Kidney epithelial cell (primary cell): ENCODE measurements around the gene ADAMTS2. TPM values are rescaled to one million over a fixed set of nuclear protein-coding genes. Genes with fewer than 3 reads are reported as not detected.

ENCODE experiments used
- DNase-seq: peaks from one replicate; pipeline ENCODE4 v3.0.0-alpha.2; 2010; ENCODE audit warnings: low read depth
- H3K27me3 ChIP-seq: 2 replicates; pipeline ENCODE4 v1.6.0; 2011; ENCODE audit warnings: low read length; ENCODE audit not compliant: control insufficient read depth, insufficient read depth
- H3K36me3 ChIP-seq: 2 replicates; pipeline ENCODE4 v1.5.1; 2011; ENCODE audit warnings: low read length; ENCODE audit not compliant: control insufficient read depth, insufficient read depth
- H3K4me3 ChIP-seq: 2 replicates; pipeline ENCODE4 v1.5.1; 2011; ENCODE audit warnings: low read depth, mild to moderate bottlenecking, control low read depth, low read length
- total RNA-seq: library from RNA; depleted of rRNA; stranded (reverse); fragments of >200 nt; gene quantifications from 2 replicates; pipeline ENCODE4 v1.2.3, GENCODE V29; 2015
- TF ChIP-seq, protein P1 (sequence below): IDR thresholded peaks from 2 replicates; pipeline ENCODE4 v1.5.1; 2011; ENCODE audit warnings: mild to moderate bottlenecking, moderate library complexity, low read length, control low read depth, inconsistent platforms; ENCODE audit not compliant: insufficient read depth, poor library complexity, severe bottlenecking

Gene ADAMTS2
- total RNA-seq, 1 donor from 2014 or later = 1.8 TPM

DNA sequence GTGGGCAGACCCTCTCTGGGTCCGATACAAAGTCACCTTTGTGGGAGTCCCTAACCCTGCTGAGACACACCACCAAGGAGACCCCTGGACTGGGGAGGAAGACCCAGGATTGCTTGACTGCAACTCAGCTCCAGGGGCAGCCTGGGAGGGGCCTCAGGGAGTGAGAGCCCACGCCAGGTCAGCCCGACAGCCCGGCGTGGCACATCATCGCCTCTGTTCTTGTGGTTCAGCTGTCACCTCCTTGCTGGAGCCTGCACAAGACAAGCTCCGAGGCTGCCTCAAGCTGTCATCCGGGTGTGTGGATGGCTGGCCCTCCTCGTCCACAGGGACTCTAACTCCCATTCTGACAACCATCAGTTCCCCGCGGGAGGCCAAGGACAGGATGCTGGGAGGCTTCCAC, 151.5 kb downstream of the ADAMTS2 start:
- H3K27me3 ChIP-seq = peaks cover 2% of the 10 kb centered on the region
- H3K4me3 ChIP-seq = no peak overlapping the region
- TF ChIP-seq, protein P1, sequence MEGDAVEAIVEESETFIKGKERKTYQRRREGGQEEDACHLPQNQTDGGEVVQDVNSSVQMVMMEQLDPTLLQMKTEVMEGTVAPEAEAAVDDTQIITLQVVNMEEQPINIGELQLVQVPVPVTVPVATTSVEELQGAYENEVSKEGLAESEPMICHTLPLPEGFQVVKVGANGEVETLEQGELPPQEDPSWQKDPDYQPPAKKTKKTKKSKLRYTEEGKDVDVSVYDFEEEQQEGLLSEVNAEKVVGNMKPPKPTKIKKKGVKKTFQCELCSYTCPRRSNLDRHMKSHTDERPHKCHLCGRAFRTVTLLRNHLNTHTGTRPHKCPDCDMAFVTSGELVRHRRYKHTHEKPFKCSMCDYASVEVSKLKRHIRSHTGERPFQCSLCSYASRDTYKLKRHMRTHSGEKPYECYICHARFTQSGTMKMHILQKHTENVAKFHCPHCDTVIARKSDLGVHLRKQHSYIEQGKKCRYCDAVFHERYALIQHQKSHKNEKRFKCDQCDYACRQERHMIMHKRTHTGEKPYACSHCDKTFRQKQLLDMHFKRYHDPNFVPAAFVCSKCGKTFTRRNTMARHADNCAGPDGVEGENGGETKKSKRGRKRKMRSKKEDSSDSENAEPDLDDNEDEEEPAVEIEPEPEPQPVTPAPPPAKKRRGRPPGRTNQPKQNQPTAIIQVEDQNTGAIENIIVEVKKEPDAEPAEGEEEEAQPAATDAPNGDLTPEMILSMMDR = no peak
- no peak for DNase-seq
- H3K36me3 ChIP-seq = no peaks in the 10 kb centered on the region

DNA sequence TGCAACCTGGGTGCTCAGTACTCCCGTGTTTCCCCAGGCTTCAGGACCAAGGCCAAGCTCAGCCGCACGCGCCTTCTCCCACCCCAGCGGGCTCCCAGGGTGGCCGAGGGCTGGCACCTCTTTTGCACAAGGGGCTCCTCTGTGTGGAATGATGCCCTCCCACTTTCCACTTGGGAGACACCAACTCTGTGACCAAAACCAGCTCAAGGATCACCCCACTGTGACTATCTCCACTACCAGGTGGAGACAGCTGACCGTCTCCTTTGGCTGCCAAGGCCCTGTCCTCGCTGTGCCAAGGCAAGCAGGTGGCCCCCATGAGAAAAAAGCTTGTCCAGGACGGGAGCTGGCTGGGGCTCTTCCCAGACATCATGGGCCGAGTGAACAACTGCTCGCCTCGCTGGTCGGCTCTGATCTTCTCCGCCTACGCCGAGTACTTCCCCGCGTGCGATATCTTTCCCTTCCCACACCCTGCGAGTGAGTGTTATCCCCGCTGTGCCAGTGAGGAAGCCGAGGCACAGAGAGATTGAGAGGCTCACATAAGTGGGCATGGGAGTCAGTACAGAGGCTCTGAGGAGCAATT, 152.3 kb downstream of the ADAMTS2 start:
- Histone ChIP-seq H3K4me3 (no peak overlapping the region), H3K36me3 (no peaks in the 10 kb centered on the region), H3K27me3 (peaks cover 2% of the 10 kb centered on the region)
- TF ChIP-seq, protein P1 = no peak
- no peak for DNase-seq

DNA sequence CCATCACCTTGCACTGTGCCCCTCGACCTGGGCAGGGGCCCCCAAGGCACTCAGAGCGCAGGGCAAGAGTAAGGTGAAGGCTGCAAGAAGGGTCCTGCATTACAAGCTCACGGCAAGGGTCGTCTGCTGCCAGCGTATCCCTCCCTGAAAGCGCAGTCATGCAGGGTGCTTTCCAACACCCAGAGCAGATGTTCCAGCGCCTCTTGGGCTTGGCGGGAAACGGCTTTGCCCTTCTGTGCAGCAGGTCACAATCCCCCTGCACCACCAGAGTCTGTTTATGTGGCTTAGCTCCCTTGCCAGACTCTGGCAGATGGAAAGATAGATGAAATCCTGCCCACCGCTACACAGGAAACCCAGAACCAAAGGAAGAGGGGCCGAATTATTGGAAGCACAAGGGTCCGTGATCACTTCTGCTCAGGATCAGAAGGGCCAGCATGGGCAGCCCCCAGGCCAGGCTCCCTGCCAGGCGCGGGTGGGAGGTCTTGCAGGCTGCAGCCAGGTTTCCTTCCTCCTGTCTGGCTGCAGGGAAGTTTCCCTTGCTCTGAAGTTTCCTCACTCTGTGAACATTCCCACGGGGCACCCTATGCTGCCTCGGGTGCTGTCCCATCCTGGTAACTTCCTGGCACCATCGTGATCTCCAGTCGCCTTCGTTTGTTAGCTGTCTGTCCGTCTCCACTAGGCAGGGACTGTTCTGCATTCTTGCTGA, 152.9 kb downstream of the ADAMTS2 start:
- no peaks in the 10 kb centered on the region for H3K36me3 ChIP-seq
- TF ChIP-seq, protein P1 = no peak
- peaks cover 2% of the 10 kb centered on the region for H3K27me3 ChIP-seq
- no peak overlapping the region for H3K4me3 ChIP-seq
- DNase-seq = no peak

DNA sequence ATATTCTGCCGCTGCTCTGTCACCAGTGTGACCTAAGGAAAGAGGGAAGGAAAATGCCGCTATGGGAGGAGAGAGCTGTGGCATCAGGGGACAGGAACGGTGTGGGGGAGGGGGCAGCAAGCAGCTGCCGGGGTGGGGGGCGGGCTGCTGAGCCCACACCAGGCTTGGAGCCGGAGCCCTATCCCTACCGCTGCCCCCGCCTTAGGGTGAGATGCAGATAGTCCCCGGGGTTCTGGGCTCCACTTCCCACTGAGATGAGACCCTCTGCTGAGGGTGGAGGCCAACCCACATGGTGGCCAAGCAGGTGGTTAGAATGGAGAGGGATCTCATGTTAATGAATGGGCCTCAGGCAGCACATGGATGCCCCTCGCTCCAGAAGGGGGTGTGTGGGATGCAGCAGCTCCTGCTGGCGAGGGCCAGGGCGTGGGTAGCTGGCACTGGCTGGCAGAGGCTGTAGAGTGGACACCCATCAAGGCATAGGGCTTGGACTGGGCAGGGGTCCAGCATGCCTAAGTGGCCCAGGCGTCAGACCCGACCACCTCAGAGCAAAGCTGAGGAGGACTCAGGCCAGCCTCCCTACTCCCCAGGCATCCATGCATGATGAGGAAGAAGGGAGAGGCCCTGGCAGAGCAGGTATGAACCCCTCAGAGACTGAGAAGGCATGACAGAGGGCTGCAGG, 153.6 kb downstream of the ADAMTS2 start:
- TF ChIP-seq, protein P1 = no peak
- no peak overlapping the region for H3K4me3 ChIP-seq
- peaks cover 2% of the 10 kb centered on the region for H3K27me3 ChIP-seq
- DNase-seq = no peak
- no peaks in the 10 kb centered on the region for H3K36me3 ChIP-seq

DNA sequence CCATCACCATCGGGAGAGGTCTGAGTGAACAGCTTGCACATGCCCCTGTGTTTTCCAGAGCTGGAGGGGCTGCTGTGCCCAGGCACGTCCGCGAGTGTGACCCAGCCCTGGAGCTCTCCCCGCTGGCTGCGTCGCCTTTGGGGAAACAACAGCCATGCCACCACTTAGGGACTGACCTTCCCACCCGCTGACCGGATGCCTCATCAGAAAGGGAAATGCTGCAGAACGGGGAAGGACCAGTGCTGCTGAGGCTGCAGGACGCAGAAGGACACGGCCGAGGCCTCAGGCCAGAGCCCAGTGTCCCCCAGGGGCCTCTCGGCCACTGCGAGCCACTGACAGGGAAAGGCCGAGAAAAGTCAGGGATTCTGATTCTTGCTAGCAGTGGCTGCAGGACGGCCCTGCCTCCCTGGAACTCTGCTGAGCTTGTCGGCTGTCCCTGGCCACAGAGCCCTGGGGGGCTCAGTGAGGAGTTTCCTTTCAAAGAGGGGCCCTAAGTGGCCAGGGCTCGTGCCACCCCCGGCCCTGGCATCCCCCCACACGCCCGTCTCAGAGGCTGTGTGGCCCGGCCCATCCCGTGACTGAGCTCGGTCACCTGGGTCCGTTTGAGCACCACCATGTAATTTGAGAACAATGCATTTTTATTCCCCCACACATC, 154.3 kb downstream of the ADAMTS2 start:
- H3K27me3 ChIP-seq = peaks cover 2% of the 10 kb centered on the region
- no peak for DNase-seq
- no peaks in the 10 kb centered on the region for H3K36me3 ChIP-seq
- TF ChIP-seq, protein P1 = no peak
- no peak overlapping the region for H3K4me3 ChIP-seq
